GM18508 (cell line): ENCODE data around the gene RPUSD4.

Experiments
- ATAC-seq: cut with Tn5 transposase; IDR thresholded peaks from one replicate; pipeline ENCODE4 v1.9.1; 2021; ENCODE audit warnings: moderate number of reproducible peaks; ENCODE audit not compliant: insufficient read depth, unreplicated experiment

Gene RPUSD4

GRCh38 chr11:126160345-126161022, 51.0 kb downstream of the RPUSD4 start:
- no peak for ATAC-seq

GRCh38 chr11:126159719-126160344, 51.6 kb downstream of the RPUSD4 start:
- ATAC-seq = no peak

- ATAC-seq = no peak
These were observed 53.2 kb downstream of the RPUSD4 start for GRCh38 chr11:126158054-126158791.

GRCh38 chr11:126157326-126158030, 54.0 kb downstream of the RPUSD4 start:
- ATAC-seq = no peak

DNA sequence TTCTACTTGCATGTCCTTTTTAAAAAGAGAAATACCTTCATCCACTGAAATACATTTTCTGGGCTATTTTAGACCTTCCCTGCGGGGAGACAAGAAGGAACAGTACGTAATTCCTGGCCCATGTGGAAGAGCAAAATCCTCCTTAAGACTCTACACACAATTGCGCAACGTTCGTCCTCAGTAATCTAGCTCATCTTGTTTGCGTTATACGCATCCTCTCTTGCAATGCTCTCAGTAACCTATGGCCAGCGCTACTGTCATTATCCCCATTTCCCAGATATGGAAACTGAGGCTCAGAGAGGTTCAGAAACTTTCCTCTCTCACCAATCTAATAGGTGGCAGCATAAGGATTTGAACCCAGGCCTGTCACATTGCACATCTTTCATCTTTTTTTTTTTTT, 54.6 kb downstream of the RPUSD4 start:
- ATAC-seq = no peak

- no peak for ATAC-seq
These were observed 55.9 kb downstream of the RPUSD4 start for GRCh38 chr11:126155402-126156187.

GRCh38 chr11:126154691-126155090, 56.8 kb downstream of the RPUSD4 start:
- no peak for ATAC-seq

- ATAC-seq = no peak
These were observed 57.5 kb downstream of the RPUSD4 start for GRCh38 chr11:126153972-126154371.

DNA sequence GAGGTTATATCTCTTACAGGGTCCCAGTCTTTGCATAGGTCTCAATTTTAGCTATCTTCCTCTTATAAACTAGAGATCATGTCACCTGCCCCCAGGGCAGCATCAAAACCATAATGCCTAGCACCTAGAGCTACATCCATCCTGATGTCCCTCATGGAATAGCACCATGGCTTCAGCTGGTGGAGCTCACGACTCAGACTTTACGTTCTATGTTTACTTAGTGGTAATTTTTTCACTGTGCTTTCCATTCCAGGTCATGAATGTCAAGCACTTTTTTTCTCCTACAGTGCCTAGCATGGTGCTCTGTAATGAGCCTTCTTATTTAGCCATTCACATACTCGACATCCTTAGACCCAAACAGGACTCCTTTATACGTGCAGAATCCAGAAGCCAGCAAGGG, 58.4 kb downstream of the RPUSD4 start:
- ATAC-seq = no peak

DNA sequence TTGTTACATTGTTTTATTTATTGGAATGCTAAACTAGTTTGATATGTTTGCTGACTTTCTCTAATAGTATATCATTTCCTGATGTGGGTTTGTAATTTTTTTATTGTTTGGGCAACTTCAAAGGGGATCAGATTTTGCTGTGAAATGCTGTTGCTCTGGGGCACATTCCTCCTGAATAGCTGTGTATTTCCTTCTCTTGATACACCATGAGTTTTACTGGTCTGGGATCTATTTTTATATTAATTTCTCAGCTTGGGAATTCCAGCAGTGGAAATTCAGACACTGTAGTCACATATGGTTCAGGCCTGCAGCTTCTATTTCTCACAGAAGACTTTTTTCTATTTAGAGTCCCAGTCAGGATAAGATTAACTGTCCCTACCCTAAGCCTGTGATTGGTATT, 58.9 kb downstream of the RPUSD4 start:
- no peak for ATAC-seq

GRCh38 chr11:126152152-126152551, 59.3 kb downstream of the RPUSD4 start:
- no peak for ATAC-seq
